ENCODE results near the gene MCUR1. TPM values are rescaled to one million over a fixed set of nuclear protein-coding genes. Genes with fewer than 3 reads are reported as not detected.
"Not testable (repeated sequence)": the region's sequence is repeated elsewhere in the genome, so short reads cannot be mapped to it uniquely, and the experiment has no call there.

MCUR1 gene
- total RNA-seq, result 28.8 TPM
- long read RNA-seq, full-length matches to known transcripts, result 13 of 19 reads
- long read RNA-seq, partial matches to known transcripts, result 2 of 19 reads
- long read RNA-seq, other reads (novel, unspliced or antisense), result 4 of 19 reads

GRCh38 chr6:13814176-13814937, at the start of gene MCUR1:
TSS of gene MCUR1 (minus strand) at chr6:13814557. CDS start at chr6:13814429, 128 bp downstream.
- DNase-seq (ENCODE audit: low spot score), result peak; percentile 96

- no peak for DNase-seq (ENCODE audit: low spot score)
These were observed 49.4 kb upstream of the MCUR1 start for GRCh38 chr6:13863699-13864155.

GRCh38 chr6:13860556-13861185, 46.3 kb upstream of the MCUR1 start:
- DNase-seq (ENCODE audit: low spot score), result not testable (repeated sequence)

- no peak for DNase-seq (ENCODE audit: low spot score)
These were observed 45.7 kb upstream of the MCUR1 start for GRCh38 chr6:13859871-13860555.

GRCh38 chr6:13854716-13855250, 40.4 kb upstream of the MCUR1 start:
- DNase-seq (ENCODE audit: low spot score), result no peak

- DNase-seq (ENCODE audit: low spot score), result no peak
These were observed 39.5 kb upstream of the MCUR1 start for GRCh38 chr6:13853871-13854270.

- no peak for DNase-seq (ENCODE audit: low spot score)
These were observed 37.4 kb upstream of the MCUR1 start for GRCh38 chr6:13851803-13852202.

GRCh38 chr6:13851330-13851729, 37.0 kb upstream of the MCUR1 start:
- DNase-seq (ENCODE audit: low spot score), result no peak

GRCh38 chr6:13850690-13851089, 36.3 kb upstream of the MCUR1 start:
- not testable (repeated sequence) for DNase-seq (ENCODE audit: low spot score)

- no peak for DNase-seq (ENCODE audit: low spot score)
These were observed 34.3 kb upstream of the MCUR1 start for GRCh38 chr6:13848522-13849150.

- no peak for DNase-seq (ENCODE audit: low spot score)
These were observed 33.1 kb upstream of the MCUR1 start for GRCh38 chr6:13847326-13848050.

GRCh38 chr6:13846841-13847240, 32.5 kb upstream of the MCUR1 start:
- no peak for DNase-seq (ENCODE audit: low spot score)

- no peak for DNase-seq (ENCODE audit: low spot score)
These were observed 27.6 kb upstream of the MCUR1 start for GRCh38 chr6:13841936-13842335.

- no peak for DNase-seq (ENCODE audit: low spot score)
These were observed 24.3 kb upstream of the MCUR1 start for GRCh38 chr6:13838616-13839015.

- no peak for DNase-seq (ENCODE audit: low spot score)
These were observed 21.8 kb upstream of the MCUR1 start for GRCh38 chr6:13836170-13836569.

GRCh38 chr6:13834790-13835189, 20.4 kb upstream of the MCUR1 start:
- no peak for DNase-seq (ENCODE audit: low spot score)

- DNase-seq (ENCODE audit: low spot score), result not testable (repeated sequence)
These were observed 19.7 kb upstream of the MCUR1 start for GRCh38 chr6:13834018-13834417.

- DNase-seq (ENCODE audit: low spot score), result no peak
These were observed 18.4 kb upstream of the MCUR1 start for GRCh38 chr6:13832778-13833177.

- no peak for DNase-seq (ENCODE audit: low spot score)
These were observed 17.3 kb upstream of the MCUR1 start for GRCh38 chr6:13831615-13832014.

GRCh38 chr6:13830803-13831202, 16.4 kb upstream of the MCUR1 start:
- DNase-seq (ENCODE audit: low spot score), result no peak

Data from mesenteric fat pad (tissue), 1 donor.